GM19043 (cell line): ENCODE results near the gene SNAPC2.
"Not testable (repeated sequence)": the region's sequence is repeated elsewhere in the genome, so short reads cannot be mapped to it uniquely, and the experiment has no call there.

Experiments
- ATAC-seq: cut with Tn5 transposase; IDR thresholded peaks from one replicate; pipeline ENCODE4 v1.9.1; 2021; ENCODE audit warnings: low read depth; ENCODE audit not compliant: unreplicated experiment

The SNAPC2 gene

DNA sequence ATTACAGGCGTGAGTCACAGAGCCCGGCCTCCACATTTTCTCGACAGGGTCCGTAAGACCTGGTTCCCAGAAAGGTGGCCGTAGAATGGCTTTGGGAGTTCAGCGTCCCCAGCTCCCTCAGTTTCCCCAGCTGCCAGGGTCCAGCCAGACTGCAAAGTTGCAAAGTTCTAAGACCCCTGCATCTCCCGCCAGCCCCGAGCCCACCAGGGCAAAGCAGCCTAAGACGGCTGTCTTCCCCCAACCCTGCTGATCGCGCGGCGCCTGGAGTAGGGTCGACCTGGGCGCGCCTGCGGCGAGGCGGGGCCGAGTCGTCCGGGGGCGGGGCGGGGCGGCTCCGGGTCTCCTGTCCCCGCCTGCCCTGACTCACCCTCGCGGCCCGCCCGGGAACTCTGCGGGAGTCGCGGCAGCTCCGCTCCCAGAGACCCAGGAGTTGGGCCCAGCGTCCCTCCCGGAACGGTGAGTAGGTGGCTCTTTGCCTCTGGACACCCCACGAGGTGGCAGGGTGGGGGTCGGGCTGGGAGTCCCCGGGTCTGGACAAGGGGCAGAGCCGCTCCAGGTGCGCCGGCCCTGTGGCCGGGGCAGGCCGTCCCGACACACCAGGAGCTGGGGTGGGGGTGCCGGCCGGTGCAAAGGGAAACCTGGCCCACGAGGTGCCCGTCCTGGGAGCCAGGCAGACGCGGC lies 31.9 kb upstream of the SNAPC2 start, which contains the start of gene LRRC8E:
TSS of gene LRRC8E (plus strand) at position 366 of the 681 bp plus-strand sequence. CDS start 7,094 bp downstream, outside the sequence.
- ATAC-seq, result no peak

GRCh38 chr19:7888826-7889217 lies 31.3 kb upstream of the SNAPC2 start:
- ATAC-seq, result no peak

GRCh38 chr19:7893362-7894101 lies 26.6 kb upstream of the SNAPC2 start:
- not testable (repeated sequence) for ATAC-seq

- no peak for ATAC-seq
Measured at GRCh38 chr19:7894612-7895309, 25.4 kb upstream of the SNAPC2 start.

GRCh38 chr19:7895565-7895964 lies 24.6 kb upstream of the SNAPC2 start:
- no peak for ATAC-seq

- ATAC-seq, result no peak
Measured at GRCh38 chr19:7897292-7897691, 22.8 kb upstream of the SNAPC2 start.

GRCh38 chr19:7898967-7899366 lies 21.2 kb upstream of the SNAPC2 start:
- ATAC-seq, result no peak

- ATAC-seq, result no peak
Measured at GRCh38 chr19:7899751-7900378, 20.3 kb upstream of the SNAPC2 start.

GRCh38 chr19:7900401-7900870 lies 19.7 kb upstream of the SNAPC2 start:
- ATAC-seq, result no peak

DNA sequence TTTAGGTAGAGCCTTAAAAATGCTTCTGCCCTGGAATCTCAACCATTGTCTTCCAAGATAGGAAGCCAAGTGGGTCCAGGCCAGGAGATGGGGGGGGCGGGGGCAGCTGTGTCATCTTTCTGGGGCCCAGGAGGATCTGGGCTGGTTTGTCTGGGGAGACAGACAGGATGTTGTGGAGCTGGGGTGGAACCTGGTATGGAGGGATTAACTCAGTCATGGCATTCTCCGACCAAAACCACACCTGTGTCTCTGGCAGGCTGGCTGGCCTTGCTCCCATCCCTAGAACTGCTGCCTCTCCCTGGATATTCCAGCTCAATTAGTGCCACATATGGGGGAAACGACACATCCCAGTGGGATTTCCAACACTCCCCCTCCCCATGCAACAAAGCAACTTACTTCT lies 19.2 kb upstream of the SNAPC2 start:
- no peak for ATAC-seq

DNA sequence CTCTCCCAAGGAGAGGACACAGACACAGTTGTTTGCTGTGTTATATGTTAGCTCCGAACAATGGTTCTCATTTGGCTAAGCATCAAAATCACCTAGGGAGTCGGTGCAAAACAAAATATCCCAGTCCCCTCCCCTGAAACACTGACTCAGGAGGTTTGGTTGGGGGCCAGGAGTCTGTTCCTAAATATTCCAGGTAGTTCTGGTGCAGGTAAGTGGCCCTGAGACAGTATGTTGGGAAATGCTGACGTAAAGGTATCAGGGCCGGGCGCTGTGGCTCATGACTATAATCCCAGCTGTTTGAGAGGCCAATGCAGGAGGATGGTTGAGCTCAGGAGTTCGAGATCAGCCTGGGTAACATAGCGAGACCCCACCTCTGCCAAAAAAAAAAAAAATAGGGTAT lies 18.8 kb upstream of the SNAPC2 start:
- ATAC-seq, result no peak

GRCh38 chr19:7902796-7903243 lies 17.3 kb upstream of the SNAPC2 start:
- no peak for ATAC-seq

- peak; percentile 77 for ATAC-seq
Measured at GRCh38 chr19:7903244-7904073, 16.7 kb upstream of the SNAPC2 start, which contains the start of gene MAP2K7. MAP2K7 (plus strand) TSS chr19:7903877; CDS start chr19:7903945, 68 bp downstream.

GRCh38 chr19:7904074-7905020 lies 15.8 kb upstream of the SNAPC2 start:
- peak; percentile 23 for ATAC-seq

DNA sequence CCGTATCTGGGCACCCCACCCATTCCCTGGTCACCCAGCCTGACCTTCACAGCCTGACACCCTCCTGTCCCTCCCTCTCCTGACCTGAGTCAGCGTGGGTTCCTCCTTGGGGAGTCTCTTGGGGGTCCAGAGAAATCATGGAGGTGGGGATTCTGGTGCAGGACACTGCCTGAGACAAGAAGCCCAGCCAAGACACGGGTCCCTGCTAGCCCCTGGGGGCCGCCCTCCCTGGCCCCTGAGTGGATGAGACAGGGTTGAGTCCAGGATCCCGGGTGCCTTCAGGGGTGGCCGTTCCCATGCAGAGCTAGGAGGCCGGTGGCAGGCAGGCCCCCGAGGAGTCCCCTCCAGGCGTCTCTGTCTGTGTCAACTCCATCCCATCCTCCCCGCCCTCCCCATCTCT lies 14.9 kb upstream of the SNAPC2 start:
- no peak for ATAC-seq

- ATAC-seq, result no peak
Measured at GRCh38 chr19:7905859-7906258, 14.3 kb upstream of the SNAPC2 start.

DNA sequence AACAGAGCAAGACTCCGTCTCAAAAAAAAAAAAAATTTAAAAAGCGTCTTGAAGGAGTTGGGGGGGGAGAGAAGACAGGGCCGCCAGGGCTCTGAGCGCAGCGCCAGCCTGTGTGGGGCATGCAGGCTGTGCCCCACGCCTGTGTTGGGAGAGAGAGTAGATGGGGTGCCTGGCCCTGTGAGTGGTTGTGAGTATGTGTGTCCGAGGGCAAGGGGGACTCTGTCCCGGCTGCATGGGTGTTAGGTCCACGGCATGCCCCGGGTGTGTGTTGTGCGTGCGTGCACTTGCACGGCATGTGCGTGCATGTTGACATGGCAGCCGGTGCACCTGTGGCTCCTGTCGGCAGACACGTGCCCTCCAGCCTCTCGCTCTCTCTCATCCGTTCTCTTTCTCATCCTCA lies 13.0 kb upstream of the SNAPC2 start:
- no peak for ATAC-seq

GRCh38 chr19:7907544-7907943 lies 12.6 kb upstream of the SNAPC2 start:
- ATAC-seq, result no peak
